ENCODE results near the gene ROR1.
"Not testable (repeated sequence)": the region's sequence is repeated elsewhere in the genome, so short reads cannot be mapped to it uniquely, and the experiment has no call there.

ROR1 gene

GRCh38 chr1:63826246-63826861, 52.5 kb downstream of the ROR1 start:
- not testable (repeated sequence) for DNase-seq

GRCh38 chr1:63827411-63828321, 53.8 kb downstream of the ROR1 start:
- no peak for DNase-seq

- no peak for DNase-seq
These were observed 54.7 kb downstream of the ROR1 start for GRCh38 chr1:63828322-63829044.

GRCh38 chr1:63829349-63830327, 55.8 kb downstream of the ROR1 start:
- DNase-seq: no peak

- DNase-seq: no peak
These were observed 57.6 kb downstream of the ROR1 start for GRCh38 chr1:63831409-63831808.

GRCh38 chr1:63833363-63834119, 59.7 kb downstream of the ROR1 start:
- no peak for DNase-seq

- no peak for DNase-seq
These were observed 61.3 kb downstream of the ROR1 start for GRCh38 chr1:63835128-63835527.

GRCh38 chr1:63836374-63836773, 62.6 kb downstream of the ROR1 start:
- DNase-seq: no peak

- no peak for DNase-seq
These were observed 63.0 kb downstream of the ROR1 start for GRCh38 chr1:63836830-63837229.

- no peak for DNase-seq
These were observed 69.2 kb downstream of the ROR1 start for GRCh38 chr1:63843010-63843409.

GRCh38 chr1:63843884-63844283, 70.1 kb downstream of the ROR1 start:
- DNase-seq: no peak

- DNase-seq: no peak
These were observed 71.5 kb downstream of the ROR1 start for GRCh38 chr1:63845346-63845745.

- DNase-seq: no peak
These were observed 73.6 kb downstream of the ROR1 start for GRCh38 chr1:63847308-63847910.

GRCh38 chr1:63848733-63849132, 74.9 kb downstream of the ROR1 start:
- no peak for DNase-seq

GRCh38 chr1:63849149-63849548, 75.3 kb downstream of the ROR1 start:
- no peak for DNase-seq

GRCh38 chr1:63854091-63854490, 80.3 kb downstream of the ROR1 start:
- no peak for DNase-seq

GRCh38 chr1:63855942-63856341, 82.1 kb downstream of the ROR1 start:
- DNase-seq: no peak

- no peak for DNase-seq
These were observed 83.1 kb downstream of the ROR1 start for GRCh38 chr1:63856924-63857323.

- no peak for DNase-seq
These were observed 83.7 kb downstream of the ROR1 start for GRCh38 chr1:63857478-63857877.

GRCh38 chr1:63858153-63858552, 84.3 kb downstream of the ROR1 start:
- no peak for DNase-seq
